LNCAP (cell line): ENCODE measurements around the gene INPP5E.
A peak's percentile ranks its signal among the peaks of the same experiment; 100 is the strongest.

Source experiments
- CTCF ChIP-seq: fragments of 450-650 bp; IDR thresholded peaks from 2 replicates; pipeline ENCODE4 v1.5.1; 2017; ENCODE audit warnings: mild to moderate bottlenecking

INPP5E gene

GRCh38 chr9:136405481-136405880 lies 34.2 kb downstream of the INPP5E start:
- TF ChIP-seq CTCF = no peak

GRCh38 chr9:136404801-136405136 lies 34.9 kb downstream of the INPP5E start:
- TF ChIP-seq CTCF = no peak

GRCh38 chr9:136403915-136404800 lies 35.5 kb downstream of the INPP5E start:
- no peak for TF ChIP-seq CTCF

GRCh38 chr9:136403538-136403914 lies 36.1 kb downstream of the INPP5E start:
- no peak for TF ChIP-seq CTCF

GRCh38 chr9:136402067-136402466 lies 37.6 kb downstream of the INPP5E start:
- TF ChIP-seq CTCF = no peak

GRCh38 chr9:136401173-136401922 lies 38.3 kb downstream of the INPP5E start:
- TF ChIP-seq CTCF = no peak

- TF ChIP-seq CTCF = peak; percentile 98
Measured at GRCh38 chr9:136400038-136400834, 39.4 kb downstream of the INPP5E start, which contains the start of gene SNAPC4. SNAPC4 (minus strand) TSS chr9:136400170; CDS start chr9:136398428, 1,742 bp downstream.
